Measurements from ENCODE around the gene DRD4. TPM values are rescaled to one million over a fixed set of nuclear protein-coding genes. Genes with fewer than 3 reads are reported as not detected.

DRD4 gene
- total RNA-seq, 1 experiment from 2014 or later = 0.11 TPM

- H3K4me1 ChIP-seq (ENCODE audit: insufficient read depth, low read length) = peaks cover 28% of the 10 kb centered on the region
- peaks cover 18% of the 10 kb centered on the region for H4K20me1 ChIP-seq (ENCODE audit: low read length)
- peaks cover 7% of the 10 kb centered on the region for H3F3A ChIP-seq (ENCODE audit: low read length, unreplicated experiment)
- TF ChIP-seq EZH2 (IDR thresholded peaks at IDR 0.05; ENCODE audit: low read length, unreplicated experiment) = no peak
- no peak for TF ChIP-seq EZH2phosphoT487 (IDR thresholded peaks at IDR 0.05; ENCODE audit: borderline replicate concordance, low read length)
- TF ChIP-seq CTCF (conservative IDR thresholded peaks at IDR 0.05; ENCODE audit: low read depth, low read length) = no peak
- POLR2A ChIA-PET (ENCODE audit: unreplicated experiment) = interaction anchor here (0.6 to 0.7 kb wide), 2 partner anchors 21 to 111 kb away, joined by 4 to 6 read pairs; partner anchors contain the start of gene DRD4
- no peaks in the 10 kb centered on the region for H3K9me3 ChIP-seq (ENCODE audit: low read length)
- peak within 1 kb of the TSS; percentile 96 for H3K4me2 ChIP-seq (ENCODE audit: low read length)
- BruUV-seq (replicated peaks) = TSS peak; percentile 71
- intact Hi-C loops (cut with micrococcal nuclease) = loop anchor here (10.0 kb wide), 1 partner anchor 51 kb away; the partner anchor contains the start of genes LMNTD2 and RASSF7
- no peaks in the 10 kb centered on the region for H3K27me3 ChIP-seq (ENCODE audit: low read length)
- H3K27ac ChIP-seq (ENCODE audit: low read length) = peak within 1 kb of the TSS; percentile 67
- H3K9ac ChIP-seq (ENCODE audit: low read length) = peak within 1 kb of the TSS; percentile 65
- peak within 1 kb of the TSS; percentile 79 for H3K4me3 ChIP-seq (ENCODE audit: low read length)
- H3K79me2 ChIP-seq (ENCODE audit: low read length) = peaks cover 8% of the 10 kb centered on the region; the same call in 1 of the 2 replicates
- peak within 1 kb of the TSS; percentile 65 for H2AFZ ChIP-seq (ENCODE audit: low read length)
- CTCF ChIA-PET = no interaction called here
- DNase-seq (peak; percentile 89), ATAC-seq (peak; percentile 73)
- H3K36me3 ChIP-seq (ENCODE audit: low read depth, low read length) = peaks cover 20% of the 10 kb centered on the region
- H3K9me2 ChIP-seq (replicated peaks; ENCODE audit: low read length) = no peaks in the 10 kb centered on the region
Observed at GRCh38 chr11:615504-616319, 21.4 kb upstream of the DRD4 start, which contains the start of gene IRF7. TSS of gene IRF7 (minus strand) at chr11:615950. CDS start at chr11:615364, 586 bp downstream.

GRCh38 chr11:616320-617198, 20.5 kb upstream of the DRD4 start:
- TF ChIP-seq CTCF (conservative IDR thresholded peaks at IDR 0.05; ENCODE audit: low read depth, low read length) (no peak), EZH2phosphoT487 (IDR thresholded peaks at IDR 0.05; ENCODE audit: borderline replicate concordance, low read length) (no peak), EZH2 (IDR thresholded peaks at IDR 0.05; ENCODE audit: low read length, unreplicated experiment) (no peak)
- Histone ChIP-seq H4K20me1 (ENCODE audit: low read length) (peaks cover 18% of the 10 kb centered on the region), H3K9ac (ENCODE audit: low read length) (no peak overlapping the region), H2AFZ (ENCODE audit: low read length) (peak overlapping the region; percentile 65; the same call in 1 of the 2 replicates), H3K4me3 (ENCODE audit: low read length) (peak overlapping the region; percentile 79; the same call in 1 of the 2 replicates), H3K4me2 (ENCODE audit: low read length) (peak overlapping the region; percentile 96), H3K27ac (ENCODE audit: low read length) (no peak overlapping the region), H3K36me3 (ENCODE audit: low read depth, low read length) (peaks cover 14% of the 10 kb centered on the region), H3K79me2 (ENCODE audit: low read length) (peaks cover 8% of the 10 kb centered on the region; the same call in 1 of the 2 replicates), H3K27me3 (ENCODE audit: low read length) (no peaks in the 10 kb centered on the region), H3K4me1 (ENCODE audit: insufficient read depth, low read length) (peaks cover 28% of the 10 kb centered on the region), H3K9me3 (ENCODE audit: low read length) (no peaks in the 10 kb centered on the region), H3K9me2 (replicated peaks; ENCODE audit: low read length) (no peaks in the 10 kb centered on the region), H3F3A (ENCODE audit: low read length, unreplicated experiment) (peaks cover 7% of the 10 kb centered on the region)
- ChIA-PET CTCF (no interaction called here), POLR2A (ENCODE audit: unreplicated experiment) (interaction anchor here (0.6 kb wide), 1 partner anchor 20 kb away, joined by 4 read pairs; the partner anchor contains the start of gene DRD4)
- intact Hi-C loops (cut with micrococcal nuclease) = loop anchor here (10.0 kb wide), 1 partner anchor 52 kb away; the partner anchor contains the start of genes LMNTD2 and RASSF7
- ATAC-seq (no peak), DNase-seq (no peak)
- BruUV-seq (replicated peaks) = TSS peak; percentile 86
